Measurements from ENCODE around the gene CD300LG. TPM values are rescaled to one million over a fixed set of nuclear protein-coding genes. Genes with fewer than 3 reads are reported as not detected.
"Not testable (repeated sequence)": the region's sequence is repeated elsewhere in the genome, so short reads cannot be mapped to it uniquely, and the experiment has no call there.

CD300LG gene
- total RNA-seq, 1 donor from 2014 or later: not detected

GRCh38 chr17:43877451-43878155 is 30.6 kb downstream of the CD300LG start:
- intact Hi-C loops (cut with micrococcal nuclease): loop anchor here (1.0 kb wide), 1 partner anchor 118 kb away; no protein-coding TSS in a partner anchor

- intact Hi-C loops (cut with micrococcal nuclease): loop anchor here (1.0 kb wide), 1 partner anchor 117 kb away; no protein-coding TSS in a partner anchor
These were observed 31.5 kb downstream of the CD300LG start for GRCh38 chr17:43878260-43879175.

GRCh38 chr17:43879723-43880419 is 32.9 kb downstream of the CD300LG start:
- intact Hi-C loops (cut with micrococcal nuclease): no loop called here

DNA sequence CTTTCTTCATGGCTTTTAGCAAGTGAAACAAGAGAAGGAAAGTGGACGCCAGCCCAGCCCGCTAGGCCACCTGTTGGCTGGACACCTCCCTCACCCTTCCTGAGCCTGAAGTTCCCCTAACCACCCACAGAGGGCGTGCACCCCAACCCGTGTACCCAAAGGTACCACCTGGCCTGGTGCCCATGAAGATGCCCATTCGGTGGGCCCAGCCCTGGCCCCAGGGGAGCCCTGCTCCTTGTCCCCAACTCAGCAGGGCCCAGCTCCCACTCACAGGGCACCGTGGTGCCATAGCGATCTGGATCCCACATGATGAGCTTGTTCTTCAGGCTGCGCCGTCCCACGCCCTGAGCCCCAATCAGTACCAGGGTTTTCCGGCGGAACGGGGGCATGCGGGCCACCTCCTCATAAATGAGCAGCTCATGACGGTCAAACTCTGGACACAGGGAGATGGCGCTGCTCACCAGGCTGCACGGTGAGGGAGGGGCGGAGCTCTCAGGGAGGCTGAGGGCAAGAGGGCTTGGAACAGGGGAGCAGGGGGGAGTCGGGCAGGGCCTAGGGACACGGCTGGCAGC is 33.5 kb downstream of the CD300LG start:
- intact Hi-C loops (cut with micrococcal nuclease): no loop called here

DNA sequence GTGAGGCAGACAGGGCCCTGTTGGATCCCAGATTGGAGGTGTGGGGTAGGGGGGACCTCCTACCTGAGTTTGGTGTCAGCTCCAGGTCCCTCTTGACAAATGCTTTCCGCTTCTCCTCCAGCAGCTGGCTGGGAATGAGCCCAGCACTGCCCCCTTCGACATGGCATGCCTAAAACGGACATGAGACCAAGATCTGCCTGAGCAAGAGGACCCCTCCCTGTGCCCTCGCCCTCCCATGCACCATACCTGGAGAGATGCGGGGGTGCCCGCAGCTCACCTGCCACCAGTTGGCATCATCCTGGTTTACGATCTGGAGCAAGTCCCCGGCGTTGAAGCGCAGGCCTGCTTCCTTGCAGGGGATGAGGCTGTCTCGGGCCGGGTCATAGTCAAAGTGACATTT is 34.2 kb downstream of the CD300LG start:
- intact Hi-C loops (cut with micrococcal nuclease): no loop called here

DNA sequence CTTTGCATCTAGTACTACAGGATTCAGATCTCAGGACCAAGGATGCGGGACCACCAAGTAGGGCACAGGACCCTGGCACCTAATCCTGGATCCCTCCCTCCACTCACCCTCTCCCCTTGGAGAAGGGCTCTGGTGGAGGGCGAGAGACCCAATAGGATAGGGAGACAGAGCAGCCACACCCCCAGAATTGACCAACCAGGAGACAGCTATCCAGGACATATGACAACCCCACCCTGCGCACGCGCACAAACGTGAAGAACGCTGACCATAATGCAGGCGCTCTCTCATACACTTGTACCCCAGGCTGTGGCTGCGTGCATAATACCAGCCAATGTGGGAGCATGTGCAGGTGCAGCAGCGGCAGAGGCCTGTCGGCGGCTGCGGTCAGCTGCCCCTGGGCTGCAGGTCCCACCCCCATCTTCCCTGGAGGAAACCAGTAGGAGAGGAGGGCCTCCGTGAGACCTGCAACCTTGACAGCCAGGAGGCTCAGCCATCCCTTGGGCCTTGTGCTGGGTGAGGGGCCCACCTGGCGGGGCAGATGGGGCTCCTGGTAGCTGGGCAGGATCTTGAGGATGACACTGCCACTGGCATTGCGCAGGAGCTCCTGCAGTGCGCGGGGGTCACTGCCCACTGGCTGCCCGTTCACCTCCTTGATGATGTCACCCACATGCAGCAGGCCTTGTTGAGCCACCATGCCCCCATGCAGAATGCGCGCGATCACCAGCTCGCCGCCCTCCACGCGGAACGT is 35.0 kb downstream of the CD300LG start:
- intact Hi-C loops (cut with micrococcal nuclease): no loop called here

GRCh38 chr17:43882761-43883415 is 35.9 kb downstream of the CD300LG start:
- intact Hi-C loops (cut with micrococcal nuclease): no loop called here

GRCh38 chr17:43888548-43888947 is 41.6 kb downstream of the CD300LG start:
- intact Hi-C loops (cut with micrococcal nuclease): no loop called here

GRCh38 chr17:43890240-43890639 is 43.3 kb downstream of the CD300LG start:
- intact Hi-C loops (cut with micrococcal nuclease): no loop called here

DNA sequence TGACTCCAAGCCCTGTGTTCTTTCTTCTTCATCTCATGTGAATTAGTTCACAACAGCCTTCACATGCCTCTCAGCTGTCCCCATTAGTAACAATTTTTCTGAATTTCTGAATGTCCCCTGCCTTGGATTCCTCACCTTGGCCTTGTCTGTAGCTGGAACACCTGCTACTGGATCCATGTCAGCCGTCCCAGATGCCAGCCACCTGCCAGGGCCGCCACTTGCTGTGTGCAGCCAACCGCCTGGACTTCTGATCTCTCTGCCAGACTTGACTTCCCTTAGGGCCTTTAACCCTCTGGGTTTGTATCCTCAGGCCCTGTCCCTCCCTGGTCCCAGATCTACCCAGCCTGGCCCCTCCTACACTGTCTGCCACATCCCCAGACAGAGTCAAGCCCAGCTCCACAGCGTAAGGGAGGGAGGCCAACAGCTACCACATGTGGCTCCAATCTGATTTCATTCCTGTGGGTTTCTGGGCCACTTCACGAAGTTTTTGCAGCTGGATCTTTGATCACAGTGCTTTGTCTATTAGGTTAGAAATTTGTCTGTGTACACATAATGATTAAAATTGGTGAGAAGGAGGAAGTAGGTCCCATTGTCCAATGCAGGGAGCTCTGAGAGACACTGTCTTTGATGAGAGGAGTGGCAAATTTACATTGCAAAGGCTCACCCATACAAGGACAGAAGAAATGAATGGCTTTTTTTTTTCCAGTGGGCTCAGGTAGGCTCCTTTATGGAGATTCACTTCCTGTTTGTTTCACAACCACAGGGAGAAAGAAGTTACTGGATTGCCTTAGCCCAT is 45.1 kb downstream of the CD300LG start:
- intact Hi-C loops (cut with micrococcal nuclease): no loop called here

- intact Hi-C loops (cut with micrococcal nuclease): no loop called here
These were observed 45.6 kb downstream of the CD300LG start for GRCh38 chr17:43892647-43892952.

DNA sequence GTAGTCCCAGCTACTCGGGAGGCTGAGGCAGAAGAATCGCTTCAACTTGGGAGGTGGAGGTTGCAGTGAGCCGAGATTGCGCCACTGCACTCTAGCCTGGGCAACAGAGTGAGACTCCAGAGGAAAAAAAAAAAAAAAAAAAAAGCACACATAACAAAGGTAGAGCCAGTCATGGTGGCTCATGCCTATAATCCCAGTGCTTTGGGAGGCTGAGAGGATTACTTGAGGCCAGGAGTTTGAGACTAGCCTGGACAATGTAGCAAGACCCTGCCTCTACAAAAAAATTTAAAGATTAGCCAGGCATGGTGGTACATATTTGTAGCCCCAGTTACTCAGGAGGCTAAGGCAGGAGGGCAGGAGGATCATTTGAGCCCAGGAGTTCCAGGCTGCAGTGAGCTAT is 47.5 kb downstream of the CD300LG start:
- intact Hi-C loops (cut with micrococcal nuclease): not testable (repeated sequence)

DNA sequence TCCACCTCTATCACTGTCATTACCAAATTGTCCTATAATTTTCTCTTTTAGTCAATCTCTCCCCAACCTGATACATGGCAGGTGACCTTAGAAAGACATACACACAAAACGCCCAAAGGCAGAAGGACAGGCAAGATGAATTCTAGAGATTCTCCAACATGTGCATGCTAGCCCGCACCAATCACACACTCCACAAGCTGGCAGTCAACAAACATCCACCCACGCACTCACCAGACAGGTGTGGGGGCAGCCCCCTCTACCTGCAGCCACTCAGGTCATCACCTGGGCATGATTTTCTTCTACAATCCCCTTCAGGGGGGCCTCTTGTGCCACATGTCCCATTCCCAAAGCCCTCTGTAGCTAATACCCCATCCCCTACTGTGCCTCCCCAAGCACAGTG is 50.9 kb downstream of the CD300LG start:
- intact Hi-C loops (cut with micrococcal nuclease): no loop called here

DNA sequence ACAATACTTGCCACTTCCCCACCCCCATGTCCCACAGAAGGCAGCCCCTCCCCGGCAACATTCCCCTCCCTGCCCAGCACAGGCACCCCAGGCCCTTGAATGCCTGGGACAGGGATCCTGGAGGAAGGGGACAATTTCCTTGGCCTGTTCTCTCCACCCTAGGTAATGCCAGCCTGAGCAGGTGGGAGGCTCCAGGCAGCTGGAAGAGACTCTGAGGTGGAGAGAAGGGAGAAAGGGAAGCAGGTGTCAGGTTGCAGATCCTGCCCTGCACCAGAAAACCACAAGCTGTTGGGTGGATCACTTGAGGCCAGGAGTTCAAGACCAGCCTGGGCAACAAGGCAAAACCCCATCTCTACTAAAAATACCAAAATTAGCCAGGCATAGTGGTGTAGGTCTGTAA is 51.5 kb downstream of the CD300LG start:
- intact Hi-C loops (cut with micrococcal nuclease): no loop called here

DNA sequence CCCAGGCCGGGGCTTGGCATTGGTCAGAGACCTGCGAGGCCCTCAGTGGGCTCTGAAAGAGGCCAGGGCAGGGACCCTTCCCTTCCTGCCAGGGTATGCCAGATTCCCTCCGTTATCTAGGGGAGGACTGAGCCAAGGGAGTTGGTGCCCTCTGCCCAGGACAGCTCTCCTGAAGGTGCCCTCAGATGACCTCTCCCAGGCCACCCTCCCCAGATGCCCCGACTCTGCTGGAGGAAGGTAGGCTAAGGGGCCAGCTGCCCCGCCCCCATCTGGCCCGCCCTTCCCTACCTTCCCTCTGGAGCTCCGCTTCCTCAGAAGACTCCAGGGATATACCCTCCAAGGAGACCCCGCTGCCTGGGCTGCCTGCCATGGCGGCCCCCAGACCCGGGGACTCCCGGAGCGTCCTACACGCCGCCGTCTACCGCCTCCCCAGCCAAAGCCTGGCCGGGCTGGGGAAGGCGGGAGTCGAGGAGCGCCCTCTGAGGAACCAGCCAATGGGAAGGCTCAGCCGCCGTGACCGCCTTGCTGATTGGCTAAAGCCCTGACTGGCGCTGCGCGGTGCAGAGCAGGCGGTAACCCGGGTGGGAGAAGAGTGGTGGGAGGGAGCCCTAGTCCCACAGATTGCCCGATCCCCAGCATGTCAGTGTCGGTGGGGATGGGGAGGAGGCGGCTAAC is 53.3 kb downstream of the CD300LG start:
- intact Hi-C loops (cut with micrococcal nuclease): no loop called here

DNA sequence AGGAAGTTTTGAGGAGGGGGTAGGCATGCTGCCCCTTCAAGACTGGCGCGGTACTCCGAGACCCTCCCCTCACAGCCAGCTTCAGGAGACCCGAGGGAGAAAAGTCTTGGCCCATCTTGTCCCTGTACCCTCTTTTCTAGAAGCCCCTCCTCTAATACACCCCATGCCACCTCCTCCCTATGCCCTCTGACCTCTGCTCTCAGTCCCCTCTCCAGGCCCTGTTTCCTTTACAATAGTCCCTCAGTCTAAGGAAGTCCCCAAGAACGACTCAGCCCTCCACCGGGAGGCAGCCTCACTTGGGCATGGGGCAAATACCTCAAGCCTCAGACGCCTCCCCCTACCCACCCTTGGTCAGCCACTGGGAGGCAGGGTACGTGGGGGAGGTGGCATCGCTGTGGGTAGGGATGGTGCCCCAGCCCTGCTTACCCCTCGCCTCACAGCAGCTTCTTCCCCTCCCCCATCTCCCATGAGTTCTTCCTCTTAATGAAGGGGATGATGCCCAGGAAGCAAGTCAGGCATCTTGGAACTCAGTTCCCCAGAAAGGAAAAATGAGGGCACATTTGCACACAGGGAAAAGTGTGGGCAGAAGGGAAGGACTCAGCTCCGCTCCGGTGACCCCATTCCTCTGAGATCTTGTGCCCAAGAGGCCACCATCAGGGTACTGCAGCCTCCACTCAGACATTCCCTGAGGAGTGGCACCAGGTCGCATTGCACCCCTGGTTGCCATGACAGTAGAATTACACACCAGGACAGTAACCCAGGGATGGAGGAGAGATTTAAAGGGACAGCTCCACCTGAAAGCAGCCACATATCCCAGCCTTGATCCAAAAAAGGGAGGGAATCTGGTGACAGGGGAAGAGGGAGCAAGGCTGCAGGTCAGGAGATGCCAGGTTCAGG is 54.1 kb downstream of the CD300LG start:
- intact Hi-C loops (cut with micrococcal nuclease): no loop called here

- intact Hi-C loops (cut with micrococcal nuclease): no loop called here
These were observed 55.0 kb downstream of the CD300LG start for GRCh38 chr17:43901861-43902589.
